Right lobe of liver (tissue), 4 donors: ENCODE measurements around the gene PELI1.

Experiments
- POLR2A ChIP-seq: fragments of 450-650 bp; IDR thresholded peaks from one replicate; pipeline ENCODE4 v1.6.1; 2017; ENCODE audit warnings: antibody characterized with exemption, mild to moderate bottlenecking
- TF ChIP-seq, protein P1 (sequence below), 4 donors: fragments of 200-600 bp in 3 of 4; fragments of 450-650 bp in 1 of 4; IDR thresholded peaks; one replicate each; pipeline versions ENCODE4 v1.5.1 to v1.8.0; 2016 to 2022; ENCODE audit warnings: antibody characterized with exemption in 4 of 4, mild to moderate bottlenecking in 2 of 4
- donor health status: DM: no; HTN: no; CAD: no.
- donor health status: DM: no; HTN: no; CAD: no.
- donor health status: DM: no; HTN: yes; CAD: no.

DNA sequence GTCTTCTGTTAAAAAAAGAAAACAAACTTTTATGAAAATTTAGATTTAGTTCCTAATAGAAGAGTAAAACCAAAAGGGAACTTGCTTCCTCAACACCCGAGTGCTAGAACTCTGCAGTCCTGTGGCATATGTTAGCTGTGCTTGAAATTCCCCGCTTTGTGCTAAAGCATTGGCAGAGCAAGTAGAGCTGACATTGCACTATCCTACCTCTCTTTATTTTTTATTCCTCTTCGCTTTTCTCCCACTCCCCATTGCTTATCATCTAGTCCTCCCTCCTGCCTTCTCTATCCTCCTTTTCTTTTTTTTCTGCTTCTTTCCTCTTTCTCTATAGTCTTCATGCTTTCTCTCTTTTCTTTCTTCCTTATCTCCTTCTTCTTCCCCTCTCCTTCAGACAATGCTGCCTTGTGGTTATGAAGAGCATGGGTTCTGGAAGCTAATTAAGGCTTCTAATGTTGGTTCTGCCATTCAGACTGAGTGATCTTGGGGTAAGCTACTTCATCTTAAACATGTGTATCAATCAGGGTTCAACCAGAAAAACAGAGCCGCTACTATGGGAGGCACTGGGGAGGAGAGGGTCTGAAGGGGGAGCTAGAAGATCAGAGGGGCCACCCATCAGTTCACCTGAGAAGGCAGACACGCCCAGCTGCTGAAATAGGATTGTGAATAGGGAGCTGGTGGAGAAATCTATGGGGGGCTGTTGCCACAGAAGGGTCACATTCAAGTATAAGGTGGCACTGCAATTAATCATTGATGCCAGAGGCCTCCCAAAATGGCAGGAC lies 31.4 kb upstream of the PELI1 start:
- TF ChIP-seq, protein P1, sequence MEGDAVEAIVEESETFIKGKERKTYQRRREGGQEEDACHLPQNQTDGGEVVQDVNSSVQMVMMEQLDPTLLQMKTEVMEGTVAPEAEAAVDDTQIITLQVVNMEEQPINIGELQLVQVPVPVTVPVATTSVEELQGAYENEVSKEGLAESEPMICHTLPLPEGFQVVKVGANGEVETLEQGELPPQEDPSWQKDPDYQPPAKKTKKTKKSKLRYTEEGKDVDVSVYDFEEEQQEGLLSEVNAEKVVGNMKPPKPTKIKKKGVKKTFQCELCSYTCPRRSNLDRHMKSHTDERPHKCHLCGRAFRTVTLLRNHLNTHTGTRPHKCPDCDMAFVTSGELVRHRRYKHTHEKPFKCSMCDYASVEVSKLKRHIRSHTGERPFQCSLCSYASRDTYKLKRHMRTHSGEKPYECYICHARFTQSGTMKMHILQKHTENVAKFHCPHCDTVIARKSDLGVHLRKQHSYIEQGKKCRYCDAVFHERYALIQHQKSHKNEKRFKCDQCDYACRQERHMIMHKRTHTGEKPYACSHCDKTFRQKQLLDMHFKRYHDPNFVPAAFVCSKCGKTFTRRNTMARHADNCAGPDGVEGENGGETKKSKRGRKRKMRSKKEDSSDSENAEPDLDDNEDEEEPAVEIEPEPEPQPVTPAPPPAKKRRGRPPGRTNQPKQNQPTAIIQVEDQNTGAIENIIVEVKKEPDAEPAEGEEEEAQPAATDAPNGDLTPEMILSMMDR (IDR thresholded peaks at IDR 0.05): no peak
- TF ChIP-seq POLR2A: no peak
